ENCODE data around the gene SMAD4. TPM values are rescaled to one million over a fixed set of nuclear protein-coding genes. Genes with fewer than 3 reads are reported as not detected.

Gene SMAD4
- total and polyA plus RNA-seq, 2 experiments from 2014 or later: 64.4 to 116 TPM

DNA sequence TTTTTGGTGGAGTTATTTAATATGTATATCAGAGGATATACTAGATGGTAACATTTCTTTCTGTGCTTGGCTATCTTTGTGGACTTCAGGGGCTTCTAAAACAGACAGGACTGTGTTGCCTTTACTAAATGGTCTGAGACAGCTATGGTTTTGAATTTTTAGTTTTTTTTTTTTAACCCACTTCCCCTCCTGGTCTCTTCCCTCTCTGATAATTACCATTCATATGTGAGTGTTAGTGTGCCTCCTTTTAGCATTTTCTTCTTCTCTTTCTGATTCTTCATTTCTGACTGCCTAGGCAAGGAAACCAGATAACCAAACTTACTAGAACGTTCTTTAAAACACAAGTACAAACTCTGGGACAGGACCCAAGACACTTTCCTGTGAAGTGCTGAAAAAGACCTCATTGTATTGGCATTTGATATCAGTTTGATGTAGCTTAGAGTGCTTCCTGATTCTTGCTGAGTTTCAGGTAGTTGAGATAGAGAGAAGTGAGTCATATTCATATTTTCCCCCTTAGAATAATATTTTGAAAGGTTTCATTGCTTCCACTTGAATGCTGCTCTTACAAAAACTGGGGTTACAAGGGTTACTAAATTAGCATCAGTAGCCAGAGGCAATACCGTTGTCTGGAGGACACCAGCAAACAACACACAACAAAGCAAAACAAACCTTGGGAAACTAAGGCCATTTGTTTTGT is 52.7 kb downstream of the SMAD4 start:
- Histone ChIP-seq H3K79me2 (no peaks in the 10 kb centered on the region), H3K27me3 (no peaks in the 10 kb centered on the region), H3K9me3 (ENCODE audit: low read depth) (no peaks in the 10 kb centered on the region), H3K36me3 (replicated peaks; ENCODE audit: insufficient read depth, low read depth) (peaks cover 4% of the 10 kb centered on the region), H2AFZ (no peak overlapping the region), H3K4me1 (ENCODE audit: insufficient read depth) (no peaks in the 10 kb centered on the region), H3K27ac (no peak overlapping the region), H3K4me2 (no peak overlapping the region), H3K4me3 (no peak overlapping the region), H4K20me1 (ENCODE audit: insufficient read depth, poor library complexity, severe bottlenecking) (no peaks in the 10 kb centered on the region), H3K9me2 (replicated peaks; ENCODE audit: insufficient read depth) (no peaks in the 10 kb centered on the region)
- WGBS (ENCODE audit: low lambda C conversion rate, missing lambda C conversion rate): 82% methylated on average over 2 of the region's 2 CpGs
- DNase-seq (ENCODE audit: low spot score): no peak
- TF ChIP-seq EZH2phosphoT487 (IDR thresholded peaks at IDR 0.05; ENCODE audit: low read depth, severe bottlenecking, unreplicated experiment) (no peak), EZH2 (IDR thresholded peaks at IDR 0.05; ENCODE audit: borderline replicate concordance) (no peak)
- TF ChIP-seq, protein P1, sequence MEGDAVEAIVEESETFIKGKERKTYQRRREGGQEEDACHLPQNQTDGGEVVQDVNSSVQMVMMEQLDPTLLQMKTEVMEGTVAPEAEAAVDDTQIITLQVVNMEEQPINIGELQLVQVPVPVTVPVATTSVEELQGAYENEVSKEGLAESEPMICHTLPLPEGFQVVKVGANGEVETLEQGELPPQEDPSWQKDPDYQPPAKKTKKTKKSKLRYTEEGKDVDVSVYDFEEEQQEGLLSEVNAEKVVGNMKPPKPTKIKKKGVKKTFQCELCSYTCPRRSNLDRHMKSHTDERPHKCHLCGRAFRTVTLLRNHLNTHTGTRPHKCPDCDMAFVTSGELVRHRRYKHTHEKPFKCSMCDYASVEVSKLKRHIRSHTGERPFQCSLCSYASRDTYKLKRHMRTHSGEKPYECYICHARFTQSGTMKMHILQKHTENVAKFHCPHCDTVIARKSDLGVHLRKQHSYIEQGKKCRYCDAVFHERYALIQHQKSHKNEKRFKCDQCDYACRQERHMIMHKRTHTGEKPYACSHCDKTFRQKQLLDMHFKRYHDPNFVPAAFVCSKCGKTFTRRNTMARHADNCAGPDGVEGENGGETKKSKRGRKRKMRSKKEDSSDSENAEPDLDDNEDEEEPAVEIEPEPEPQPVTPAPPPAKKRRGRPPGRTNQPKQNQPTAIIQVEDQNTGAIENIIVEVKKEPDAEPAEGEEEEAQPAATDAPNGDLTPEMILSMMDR (IDR thresholded peaks at IDR 0.05; ENCODE audit: poor library complexity): no peak

DNA sequence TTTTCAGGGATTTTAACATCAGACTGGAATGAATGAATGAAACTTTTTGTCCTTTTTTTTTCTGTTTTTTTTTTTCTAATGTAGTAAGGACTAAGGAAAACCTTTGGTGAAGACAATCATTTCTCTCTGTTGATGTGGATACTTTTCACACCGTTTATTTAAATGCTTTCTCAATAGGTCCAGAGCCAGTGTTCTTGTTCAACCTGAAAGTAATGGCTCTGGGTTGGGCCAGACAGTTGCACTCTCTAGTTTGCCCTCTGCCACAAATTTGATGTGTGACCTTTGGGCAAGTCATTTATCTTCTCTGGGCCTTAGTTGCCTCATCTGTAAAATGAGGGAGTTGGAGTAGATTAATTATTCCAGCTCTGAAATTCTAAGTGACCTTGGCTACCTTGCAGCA is 53.4 kb downstream of the SMAD4 start:
- DNase-seq (ENCODE audit: low spot score): no peak
- no peak overlapping the region for H3K4me3 ChIP-seq
- no peaks in the 10 kb centered on the region for H3K79me2 ChIP-seq
- no peak overlapping the region for H2AFZ ChIP-seq
- no peaks in the 10 kb centered on the region for H3K9me2 ChIP-seq (replicated peaks; ENCODE audit: insufficient read depth)
- H3K4me2 ChIP-seq: no peak overlapping the region
- H3K36me3 ChIP-seq (replicated peaks; ENCODE audit: insufficient read depth, low read depth): peaks cover 4% of the 10 kb centered on the region
- no peaks in the 10 kb centered on the region for H3K4me1 ChIP-seq (ENCODE audit: insufficient read depth)
- no peaks in the 10 kb centered on the region for H3K9me3 ChIP-seq (ENCODE audit: low read depth)
- WGBS (ENCODE audit: low lambda C conversion rate, missing lambda C conversion rate): 96% methylated on average over 1 of the region's 1 CpG
- no peaks in the 10 kb centered on the region for H3K27me3 ChIP-seq
- H3K27ac ChIP-seq: no peak overlapping the region
- no peak for TF ChIP-seq EZH2 (IDR thresholded peaks at IDR 0.05; ENCODE audit: borderline replicate concordance)
- TF ChIP-seq, protein P1 (IDR thresholded peaks at IDR 0.05; ENCODE audit: poor library complexity): no peak
- no peak for TF ChIP-seq EZH2phosphoT487 (IDR thresholded peaks at IDR 0.05; ENCODE audit: low read depth, severe bottlenecking, unreplicated experiment)
- H4K20me1 ChIP-seq (ENCODE audit: insufficient read depth, poor library complexity, severe bottlenecking): no peaks in the 10 kb centered on the region

DNA sequence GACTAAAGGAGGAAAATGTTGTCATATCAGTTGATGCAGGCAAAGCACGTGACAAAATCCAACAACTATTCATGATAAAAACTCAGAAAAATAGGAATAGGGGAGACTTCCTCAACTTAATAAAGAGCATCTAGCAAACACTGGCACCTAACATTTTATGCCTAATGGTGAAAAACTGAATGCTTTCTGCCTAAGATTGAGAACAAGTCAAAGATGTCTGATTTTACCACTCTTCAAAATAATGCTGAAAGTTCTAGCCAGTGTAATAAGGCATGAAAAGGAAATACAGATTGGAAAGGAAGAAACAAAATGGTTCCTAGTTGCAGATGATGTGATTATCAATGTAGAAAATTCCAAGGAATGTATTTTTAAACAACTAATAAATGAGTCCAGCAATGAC is 58.4 kb downstream of the SMAD4 start:
- H4K20me1 ChIP-seq (ENCODE audit: insufficient read depth, poor library complexity, severe bottlenecking): no peaks in the 10 kb centered on the region
- H3K9me2 ChIP-seq (replicated peaks; ENCODE audit: insufficient read depth): no peaks in the 10 kb centered on the region
- H3K4me1 ChIP-seq (ENCODE audit: insufficient read depth): no peaks in the 10 kb centered on the region
- no peak overlapping the region for H3K4me3 ChIP-seq
- 100% methylated on average over 1 of the region's 1 CpG for WGBS (ENCODE audit: low lambda C conversion rate, missing lambda C conversion rate)
- H3K9me3 ChIP-seq (ENCODE audit: low read depth): peaks cover 8% of the 10 kb centered on the region
- no peak overlapping the region for H3K4me2 ChIP-seq
- H2AFZ ChIP-seq: no peak overlapping the region
- H3K27ac ChIP-seq: no peak overlapping the region
- no peak for DNase-seq (ENCODE audit: low spot score)
- TF ChIP-seq, protein P1 (IDR thresholded peaks at IDR 0.05; ENCODE audit: poor library complexity): no peak
- no peak for TF ChIP-seq EZH2phosphoT487 (IDR thresholded peaks at IDR 0.05; ENCODE audit: low read depth, severe bottlenecking, unreplicated experiment)
- TF ChIP-seq EZH2 (IDR thresholded peaks at IDR 0.05; ENCODE audit: borderline replicate concordance): no peak
- H3K27me3 ChIP-seq: no peaks in the 10 kb centered on the region
- H3K36me3 ChIP-seq (replicated peaks; ENCODE audit: insufficient read depth, low read depth): no peaks in the 10 kb centered on the region
- H3K79me2 ChIP-seq: no peaks in the 10 kb centered on the region

Data from hepatocyte (in vitro differentiated cells).